Inferior parietal cortex (tissue), 1 donor: Measurements from ENCODE around the gene IGF2R.
"Not testable (repeated sequence)": the region's sequence is repeated elsewhere in the genome, so short reads cannot be mapped to it uniquely, and the experiment has no call there.

ENCODE experiments used
- DNase-seq: peaks from one replicate; pipeline ENCODE4 v3.0.0-alpha.2; 2016; ENCODE audit errors: extremely low spot score

The IGF2R gene

GRCh38 chr6:159951772-159952171 is 17.1 kb upstream of the IGF2R start:
- no peak for DNase-seq

GRCh38 chr6:159952289-159953005 is 16.4 kb upstream of the IGF2R start:
- no peak for DNase-seq

GRCh38 chr6:159953091-159953601 is 15.7 kb upstream of the IGF2R start:
- no peak for DNase-seq

GRCh38 chr6:159955945-159956361 is 12.9 kb upstream of the IGF2R start:
- DNase-seq: no peak

GRCh38 chr6:159957071-159957673 is 11.7 kb upstream of the IGF2R start:
- no peak for DNase-seq

GRCh38 chr6:159959165-159959975 is 9.5 kb upstream of the IGF2R start:
- DNase-seq: no peak

- no peak for DNase-seq
Observed at GRCh38 chr6:159959976-159960384, 8.9 kb upstream of the IGF2R start.

GRCh38 chr6:159960485-159960884 is 8.4 kb upstream of the IGF2R start:
- no peak for DNase-seq

- DNase-seq: no peak
Observed at GRCh38 chr6:159961528-159961927, 7.4 kb upstream of the IGF2R start.

- DNase-seq: no peak
Observed at GRCh38 chr6:159963111-159963510, 5.8 kb upstream of the IGF2R start.

GRCh38 chr6:159964046-159964445 is 4.8 kb upstream of the IGF2R start:
- no peak for DNase-seq

GRCh38 chr6:159966339-159966738 is 2.5 kb upstream of the IGF2R start:
- DNase-seq: no peak

- DNase-seq: no peak
Observed at GRCh38 chr6:159966981-159967380, 1.9 kb upstream of the IGF2R start.

- DNase-seq: not testable (repeated sequence)
Observed at GRCh38 chr6:159967621-159968020, 1.3 kb upstream of the IGF2R start.

- DNase-seq: no peak
Observed at GRCh38 chr6:159969204-159969912, 476 bp downstream of the IGF2R start.

- no peak for DNase-seq
Observed at GRCh38 chr6:159969921-159970320, 1.0 kb downstream of the IGF2R start.

- no peak for DNase-seq
Observed at GRCh38 chr6:159970659-159971063, 1.8 kb downstream of the IGF2R start.

- no peak for DNase-seq
Observed at GRCh38 chr6:159971341-159972178, 2.7 kb downstream of the IGF2R start.

GRCh38 chr6:159972506-159973268 is 3.8 kb downstream of the IGF2R start:
- DNase-seq: no peak

GRCh38 chr6:159973406-159973805 is 4.5 kb downstream of the IGF2R start:
- DNase-seq: no peak
